IMR-90 (cell line): Measurements from ENCODE around the gene GSTP1. TPM values are rescaled to one million over a fixed set of nuclear protein-coding genes. Genes with fewer than 3 reads are reported as not detected.

Source experiments
- ATAC-seq: fragments of 200-7000 bp; cut with Tn5 transposase; 2 replicates; pipeline ENCODE4 v1.9.1; 2020; ENCODE audit warnings: low read depth, mild to moderate bottlenecking, moderate library complexity
- BruUV-seq: library from RNA; stranded (reverse); fragments of 400-500 nt; replicated peaks from 2 replicates; lab custom pipeline; 2021; lab: Mats Ljungman, UMichigan
- CTCF ChIA-PET: fragments of 300-600 bp; formaldehyde crosslinking; extraction: SDS; loops from one replicate; lab custom pipeline; 2021; ENCODE audit warnings: antibody characterized with exemption; lab: Yijun Ruan, JAX
- POLR2A ChIA-PET: fragments of 300-600 bp; sonication (Branson Sonifier 250); formaldehyde crosslinking; loops from one replicate; lab custom pipeline; 2022; ENCODE audit warnings: antibody characterized with exemption; ENCODE audit not compliant: unreplicated experiment; lab: Charles Lee
- DNase-seq: peaks from one replicate; pipeline ENCODE4 v3.0.0; 2013
- H2AFZ ChIP-seq: replicated peaks from 2 replicates; pipeline ENCODE3; 2013; ENCODE audit warnings: low read length, mild to moderate bottlenecking; ENCODE audit not compliant: poor library complexity
- H2AK5ac ChIP-seq: 2 replicates; pipeline ENCODE4 v1.6.1; 2013; ENCODE audit warnings: low read depth, low read length, inconsistent platforms
- H2AK9ac ChIP-seq: replicated peaks from 2 replicates; pipeline ENCODE3; 2013; ENCODE audit warnings: mild to moderate bottlenecking, low read depth, low read length, moderate library complexity; ENCODE audit not compliant: poor library complexity
- H2BK120ac ChIP-seq: 2 replicates; pipeline ENCODE4 v1.6.1; 2013; ENCODE audit warnings: low read depth, low read length, inconsistent platforms
- H2BK15ac ChIP-seq: 3 replicates; pipeline ENCODE4 v1.6.1; 2013; ENCODE audit warnings: low read depth, low read length, inconsistent platforms
- H2BK20ac ChIP-seq: 2 replicates; pipeline ENCODE4 v1.6.1; 2013; ENCODE audit warnings: low read depth, mild to moderate bottlenecking, inconsistent platforms, low read length, moderate library complexity
- H2BK5ac ChIP-seq: 2 replicates; pipeline ENCODE4 v1.6.1; 2013; ENCODE audit warnings: mild to moderate bottlenecking, low read depth, low read length, inconsistent platforms; ENCODE audit not compliant: poor library complexity, severe bottlenecking
- H3K14ac ChIP-seq: replicated peaks from 2 replicates; pipeline ENCODE4 v1.6.1; 2013; ENCODE audit warnings: low read depth, low read length, inconsistent platforms
- H3K18ac ChIP-seq: 2 replicates; pipeline ENCODE4 v1.6.1; 2013; ENCODE audit warnings: low read depth, low read length, control low read depth
- H3K23ac ChIP-seq: 2 replicates; pipeline ENCODE4 v1.6.1; 2013; ENCODE audit warnings: low read depth, low read length, inconsistent platforms
- H3K27ac ChIP-seq: 2 replicates; pipeline ENCODE4 v1.5.1; 2013; ENCODE audit warnings: mild to moderate bottlenecking, control low read depth, low read length; ENCODE audit not compliant: insufficient read depth
- H3K27me3 ChIP-seq: 2 replicates; pipeline ENCODE4 v1.6.1; 2013; ENCODE audit warnings: low read length; ENCODE audit not compliant: control insufficient read depth, insufficient read depth
- H3K36me3 ChIP-seq: 2 replicates; pipeline ENCODE4 v1.6.1; 2013; ENCODE audit warnings: low read length, mixed read lengths; ENCODE audit not compliant: control insufficient read depth, insufficient read depth
- H3K4ac ChIP-seq: 2 replicates; pipeline ENCODE4 v1.6.1; 2013; ENCODE audit warnings: low read depth, low read length, inconsistent platforms
- H3K4me1 ChIP-seq: 2 replicates; pipeline ENCODE4 v1.6.1; 2013; ENCODE audit warnings: low read length, mixed read lengths; ENCODE audit not compliant: control insufficient read depth, insufficient read depth
- H3K4me2 ChIP-seq: 2 replicates; pipeline ENCODE4 v1.6.1; 2013; ENCODE audit warnings: low read depth, mild to moderate bottlenecking, control low read depth, low read length, moderate library complexity
- H3K4me3 ChIP-seq: 2 replicates; pipeline ENCODE4 v1.5.1; 2013; ENCODE audit warnings: low read depth, mild to moderate bottlenecking, control low read depth, low read length, moderate library complexity; ENCODE audit not compliant: insufficient read depth
- H3K56ac ChIP-seq: 2 replicates; pipeline ENCODE4 v1.6.1; 2013; ENCODE audit warnings: low read length, inconsistent platforms; ENCODE audit not compliant: insufficient read depth; ENCODE audit errors: extremely low read depth
- H3K79me1 ChIP-seq, 2 experiments: 2 replicates each; pipeline ENCODE4 v1.6.1; 2013; ENCODE audit warnings: low read length in 2 of 2, inconsistent platforms in 1 of 2, low read depth in 1 of 2
- H3K9ac ChIP-seq: 2 replicates; pipeline ENCODE4 v1.6.1; 2013; ENCODE audit warnings: low read depth, low read length, control low read depth
- H3K9me1 ChIP-seq: 2 replicates; pipeline ENCODE4 v1.6.1; 2013; ENCODE audit warnings: low read length, inconsistent platforms; ENCODE audit not compliant: insufficient read depth
- H3K9me3 ChIP-seq: 2 replicates; pipeline ENCODE4 v1.6.1; 2013; ENCODE audit warnings: low read length; ENCODE audit not compliant: control insufficient read depth, insufficient read depth
- H4K20me1 ChIP-seq: 2 replicates; pipeline ENCODE4 v1.6.1; 2013; ENCODE audit warnings: low read length, inconsistent platforms; ENCODE audit not compliant: insufficient read depth
- H4K5ac ChIP-seq: 2 replicates; pipeline ENCODE4 v1.6.1; 2013; ENCODE audit warnings: mild to moderate bottlenecking, low read depth, low read length, control low read depth
- H4K8ac ChIP-seq, 2 experiments: 2 replicates each; pipeline ENCODE4 v1.6.1; 2013; ENCODE audit warnings: low read depth in 2 of 2, low read length in 2 of 2, control low read depth in 1 of 2, inconsistent platforms in 1 of 2
- H4K91ac ChIP-seq: 2 replicates; pipeline ENCODE4 v1.6.1; 2013; ENCODE audit warnings: low read depth, low read length, inconsistent platforms; ENCODE audit not compliant: insufficient read depth
- BHLHE40 ChIP-seq: fragments of 150-350 bp; IDR thresholded peaks from 2 replicates; pipeline ENCODE4 v1.6.1; 2016; ENCODE audit warnings: mild to moderate bottlenecking, low read depth, low read length
- CHD1 ChIP-seq: IDR thresholded peaks from 2 replicates; pipeline ENCODE4 v1.6.1; 2012; ENCODE audit warnings: low read depth, low read length, improper control_type of control experiment
- FOS ChIP-seq: fragments of 150-350 bp; IDR thresholded peaks from 2 replicates; pipeline ENCODE4 v1.6.1; 2016; ENCODE audit warnings: low read depth, low read length
- MAZ ChIP-seq: IDR thresholded peaks from 2 replicates; pipeline ENCODE4 v1.6.1; 2012; ENCODE audit warnings: low read depth, mild to moderate bottlenecking, low read length, improper control_type of control experiment, moderate library complexity, borderline replicate concordance
- MXI1 ChIP-seq: IDR thresholded peaks from 2 replicates; pipeline ENCODE4 v1.6.1; 2012; ENCODE audit warnings: low read depth, mild to moderate bottlenecking, low read length, moderate library complexity, borderline replicate concordance
- POLR2A ChIP-seq: IDR thresholded peaks from 2 replicates; pipeline ENCODE4 v1.6.1; 2012; ENCODE audit warnings: mild to moderate bottlenecking, low read depth, low read length
- RAD21 ChIP-seq: IDR thresholded peaks from 2 replicates; pipeline ENCODE4 v1.6.1; 2012; ENCODE audit warnings: low read length, improper control_type of control experiment
- RCOR1 ChIP-seq: IDR thresholded peaks from 2 replicates; pipeline ENCODE4 v1.6.1; 2012; ENCODE audit warnings: mild to moderate bottlenecking, low read length, improper control_type of control experiment; ENCODE audit not compliant: insufficient replicate concordance
- RFX5 ChIP-seq: IDR thresholded peaks from 2 replicates; pipeline ENCODE4 v1.8.0; 2012; ENCODE audit warnings: low read depth, mild to moderate bottlenecking, low read length, moderate library complexity
- USF2 ChIP-seq: fragments of 150-350 bp; IDR thresholded peaks from 2 replicates; pipeline ENCODE4 v1.6.1; 2017; ENCODE audit warnings: mild to moderate bottlenecking, antibody characterized with exemption, low read length, low read depth
- WGBS, 2 experiments: methylation state at CpG; one replicate each; pipeline versions ENCODE4 v1.1.5 to v1.1.7; 2013; ENCODE audit warnings: missing lambda C conversion rate in 2 of 2; ENCODE audit not compliant: insufficient read length in 1 of 2; ENCODE audit errors: extremely low coverage in 2 of 2; 5-methylcytosine and 5-hydroxymethylcytosine counted together
- dilution Hi-C: fragments of 300-500 bp; cut with HindIII; formaldehyde crosslinking; loops from one replicate; pipeline ENCODE4 v1.14.3; 2018; ENCODE audit warnings: low sequenced_read_pairs; ENCODE audit not compliant: unreplicated experiment
- in situ Hi-C: fragments of 300-500 bp; cut with MboI; formaldehyde crosslinking; loops from 3 replicates; pipeline ENCODE4 v1.14.3; 2019; ENCODE audit warnings: low sequenced_read_pairs, inconsistent platforms, mixed read lengths
- intact Hi-C: fragments of 100-400 bp; cut with micrococcal nuclease; formaldehyde crosslinking; loops from 2 replicates; pipeline ENCODE4 v1.10.0; 2022
- polyA plus RNA-seq, 3 experiments: library from polyadenylated mRNA; depleted of rRNA; stranded (reverse); fragments of >200 nt; gene quantifications; 2 replicates each; pipeline ENCODE4 v1.2.3, GENCODE V29; 2012; ENCODE audit warnings: low replicate concordance in 1 of 3
- total RNA-seq: library from RNA; depleted of rRNA; stranded (reverse); fragments of >200 nt; gene quantifications from 2 replicates; pipeline ENCODE4 v1.2.3, GENCODE V29; 2012

GSTP1 gene
- total and polyA plus RNA-seq, 2 of the 4 experiments (the other 2 are of a cell fraction) = 947 to 1,539 TPM

DNA sequence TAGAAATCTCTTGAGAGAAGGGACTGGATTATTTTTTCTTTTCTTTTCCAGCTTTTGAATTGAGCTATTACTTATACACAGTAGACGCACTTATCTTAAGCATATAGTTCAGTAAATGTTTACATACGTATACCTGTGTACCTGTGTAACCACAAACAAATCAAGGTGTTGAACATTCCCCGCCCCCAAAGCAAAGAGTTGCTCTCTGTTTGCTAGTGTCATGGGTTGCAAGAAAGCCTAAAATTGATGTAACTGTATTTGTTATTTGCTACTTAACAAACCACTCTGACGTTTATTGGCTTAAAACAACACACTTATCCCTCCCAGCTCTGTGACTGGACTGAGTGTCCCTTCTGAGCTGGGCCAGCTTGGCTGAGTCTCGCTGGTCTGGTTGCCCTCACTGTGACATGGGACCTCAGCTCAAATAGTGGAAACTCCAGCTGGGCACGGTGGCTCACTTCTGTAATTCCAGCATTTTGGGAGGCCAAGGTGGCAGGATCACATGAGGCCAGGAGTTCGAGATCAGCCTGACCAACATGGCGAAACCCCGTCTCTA, 35.0 kb upstream of the GSTP1 start:
- Histone ChIP-seq H3K18ac (no peak overlapping the region), H3K4me1 (no peaks in the 10 kb centered on the region), H3K9me3 (peaks cover 5% of the 10 kb centered on the region; the same call in 1 of the 2 replicates), H4K91ac (no peak overlapping the region), H2AFZ (no peak overlapping the region), H3K79me1 (no peaks in the 10 kb centered on the region), H3K4ac (no peak overlapping the region), H4K5ac (no peak overlapping the region), H3K36me3 (no peaks in the 10 kb centered on the region), H3K9me1 (no peaks in the 10 kb centered on the region), H2AK9ac (no peak overlapping the region), H3K14ac (no peak overlapping the region), H2BK15ac (no peak overlapping the region), H3K27me3 (peaks cover 15% of the 10 kb centered on the region; the same call in 1 of the 2 replicates), H2BK5ac (no peak overlapping the region), H3K4me3 (no peak overlapping the region), H3K27ac (no peak overlapping the region), H3K23ac (no peak overlapping the region; the same call in 1 of the 2 replicates), H2BK20ac (no peak overlapping the region), H3K4me2 (no peak overlapping the region), H4K8ac (no peak overlapping the region), H4K20me1 (no peaks in the 10 kb centered on the region), H2AK5ac (no peak overlapping the region), H2BK120ac (no peak overlapping the region), H3K9ac (no peak overlapping the region), H3K56ac (no peak overlapping the region)
- WGBS, 2 experiments = no CpG with 5 or more reads among the region's 9 CpGs
- dilution Hi-C loops (no loop called here), in situ Hi-C loops (no loop called here), intact Hi-C loops (no loop called here)
- CTCF ChIA-PET = interaction anchor here (1.4 kb wide), 1 partner anchor 15 kb away, joined by 3 read pairs; no protein-coding TSS in a partner anchor
- no TSS peak for BruUV-seq
- no peak for ATAC-seq
- no peak for DNase-seq
- TF ChIP-seq FOS (no peak), MXI1 (no peak), POLR2A (no peak), RAD21 (no peak), RFX5 (no peak), MAZ (no peak), BHLHE40 (no peak), CHD1 (no peak), USF2 (no peak), RCOR1 (no peak)
- POLR2A ChIA-PET = no interaction called here
